ENCODE results near the gene MUC12.
"Not testable (repeated sequence)": the region's sequence is repeated elsewhere in the genome, so short reads cannot be mapped to it uniquely, and the experiment has no call there.

Gene MUC12

GRCh38 chr7:100962537-100962936 lies 6.8 kb upstream of the MUC12 start:
- DNase-seq (ENCODE audit: low spot score), result no peak

GRCh38 chr7:100963386-100963785 lies 6.0 kb upstream of the MUC12 start:
- no peak for DNase-seq (ENCODE audit: low spot score)

GRCh38 chr7:100963874-100964273 lies 5.5 kb upstream of the MUC12 start:
- DNase-seq (ENCODE audit: low spot score), result no peak

GRCh38 chr7:100964630-100965029 lies 4.7 kb upstream of the MUC12 start:
- no peak for DNase-seq (ENCODE audit: low spot score)

- DNase-seq (ENCODE audit: low spot score), result no peak
These were observed 4.2 kb upstream of the MUC12 start for GRCh38 chr7:100965045-100965722.

GRCh38 chr7:100965723-100966541 lies 3.4 kb upstream of the MUC12 start:
- DNase-seq (ENCODE audit: low spot score), result peak; percentile 86

- DNase-seq (ENCODE audit: low spot score), result no peak
These were observed 2.6 kb upstream of the MUC12 start for GRCh38 chr7:100966542-100967291.

- DNase-seq (ENCODE audit: low spot score), result no peak
These were observed 2.0 kb upstream of the MUC12 start for GRCh38 chr7:100967292-100967863.

- DNase-seq (ENCODE audit: low spot score), result no peak
These were observed 1.3 kb upstream of the MUC12 start for GRCh38 chr7:100968031-100968430.

- DNase-seq (ENCODE audit: low spot score), result no peak
These were observed 715 bp upstream of the MUC12 start for GRCh38 chr7:100968650-100969049.

- DNase-seq (ENCODE audit: low spot score), result no peak
These were observed 2.0 kb downstream of the MUC12 start for GRCh38 chr7:100971111-100972001.

- no peak for DNase-seq (ENCODE audit: low spot score)
These were observed 2.6 kb downstream of the MUC12 start for GRCh38 chr7:100972002-100972347.

- DNase-seq (ENCODE audit: low spot score), result no peak
These were observed 4.7 kb downstream of the MUC12 start for GRCh38 chr7:100974021-100974420.

GRCh38 chr7:100975371-100975821 lies 6.0 kb downstream of the MUC12 start:
- DNase-seq (ENCODE audit: low spot score), result no peak

GRCh38 chr7:100978300-100978699 lies 8.9 kb downstream of the MUC12 start:
- DNase-seq (ENCODE audit: low spot score), result no peak

- DNase-seq (ENCODE audit: low spot score), result no peak
These were observed 14.3 kb downstream of the MUC12 start for GRCh38 chr7:100983451-100984187.

GRCh38 chr7:100984241-100984918 lies 15.0 kb downstream of the MUC12 start:
- DNase-seq (ENCODE audit: low spot score), result not testable (repeated sequence)

- DNase-seq (ENCODE audit: low spot score), result not testable (repeated sequence)
These were observed 15.8 kb downstream of the MUC12 start for GRCh38 chr7:100985033-100985797.

- DNase-seq (ENCODE audit: low spot score), result no peak
These were observed 22.3 kb downstream of the MUC12 start for GRCh38 chr7:100991631-100992030.

Measured in germinal center (tissue), 1 donor.